ENCODE measurements around the gene BTK.
"Not testable (repeated sequence)": the region's sequence is repeated elsewhere in the genome, so short reads cannot be mapped to it uniquely, and the experiment has no call there.

Gene BTK

GRCh38 chrX:101334310-101334709 lies 51.7 kb downstream of the BTK start:
- H3K4me3 ChIP-seq (ENCODE audit: low read depth, low read length); H3K27ac ChIP-seq (ENCODE audit: low read depth, low read length); H3K36me3 ChIP-seq (ENCODE audit: control insufficient read depth, insufficient read depth, low read length); H3K9me3 ChIP-seq (ENCODE audit: control insufficient read depth, insufficient read depth, low read length); H3K9ac ChIP-seq (ENCODE audit: low read depth, low read length); H3K4me1 ChIP-seq (ENCODE audit: control insufficient read depth, insufficient read depth, low read length); H3K27me3 ChIP-seq (ENCODE audit: control insufficient read depth, insufficient read depth, low read length): not testable (repeated sequence)

DNA sequence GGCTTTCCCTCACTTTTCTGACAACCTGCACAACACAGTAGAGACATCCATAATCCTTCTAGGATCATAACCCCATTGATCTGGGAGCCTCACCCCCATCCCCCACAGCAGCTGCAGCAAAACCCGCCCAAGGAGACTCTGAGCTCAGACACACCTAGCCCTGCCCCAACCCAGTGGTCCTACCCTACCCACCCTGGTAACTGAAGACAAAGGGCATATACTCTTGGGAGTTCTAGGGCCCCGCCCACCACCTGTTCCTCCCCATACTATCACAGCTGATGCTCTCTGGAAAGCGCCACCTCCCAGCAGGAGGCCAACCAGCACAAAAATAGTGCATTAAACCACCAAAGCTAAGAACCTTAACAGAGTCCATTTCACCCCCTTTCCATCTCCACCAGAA lies 59.4 kb downstream of the BTK start:
- H3K4me3 ChIP-seq (ENCODE audit: low read depth, low read length); H3K9ac ChIP-seq (ENCODE audit: low read depth, low read length); H3K27me3 ChIP-seq (ENCODE audit: control insufficient read depth, insufficient read depth, low read length); H3K27ac ChIP-seq (ENCODE audit: low read depth, low read length); H3K9me3 ChIP-seq (ENCODE audit: control insufficient read depth, insufficient read depth, low read length); H3K4me1 ChIP-seq (ENCODE audit: control insufficient read depth, insufficient read depth, low read length); H3K36me3 ChIP-seq (ENCODE audit: control insufficient read depth, insufficient read depth, low read length): not testable (repeated sequence)

DNA sequence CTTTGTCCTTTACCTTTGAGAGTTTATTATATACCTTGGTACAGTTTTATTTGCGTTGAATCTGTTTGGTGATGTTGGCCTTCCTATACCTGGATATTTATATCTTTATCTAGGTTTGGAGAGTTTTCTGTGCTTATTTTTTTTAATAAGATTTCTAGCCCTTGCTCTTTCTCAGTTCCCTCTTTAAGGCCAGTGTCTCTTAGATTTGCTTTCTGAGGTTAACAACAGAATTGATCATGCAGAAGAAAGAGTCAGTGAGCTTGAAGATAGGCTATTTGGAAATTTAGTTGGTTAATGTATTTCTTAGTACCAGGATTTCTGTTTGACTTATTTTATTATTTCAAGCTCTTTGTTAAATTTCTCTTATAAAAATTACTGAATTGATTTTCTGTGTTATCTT lies 82.2 kb downstream of the BTK start:
- Histone ChIP-seq H3K9ac (ENCODE audit: low read depth, low read length) (no peak overlapping the region), H3K4me1 (ENCODE audit: control insufficient read depth, insufficient read depth, low read length) (no peaks in the 10 kb centered on the region), H3K27ac (ENCODE audit: low read depth, low read length) (no peak overlapping the region)

More for the DNA sequence above, 82.2 kb downstream of the BTK start:
- H3K4me3 ChIP-seq (ENCODE audit: low read depth, low read length) = no peak overlapping the region
- H3K36me3 ChIP-seq (ENCODE audit: control insufficient read depth, insufficient read depth, low read length) = no peaks in the 10 kb centered on the region
- no peaks in the 10 kb centered on the region for H3K27me3 ChIP-seq (ENCODE audit: control insufficient read depth, insufficient read depth, low read length)
- H3K9me3 ChIP-seq (ENCODE audit: control insufficient read depth, insufficient read depth, low read length) = peaks cover 15% of the 10 kb centered on the region
